Measurements from ENCODE around the gene FABP3. TPM values are rescaled to one million over a fixed set of nuclear protein-coding genes. Genes with fewer than 3 reads are reported as not detected.
"Not testable (repeated sequence)": the region's sequence is repeated elsewhere in the genome, so short reads cannot be mapped to it uniquely, and the experiment has no call there.

The FABP3 gene
- total and polyA plus RNA-seq, 2 of the 8 experiments (the other 6 are each of a cell fraction or from before 2014, with no cell fraction given), result 34.8 to 43.9 TPM

DNA sequence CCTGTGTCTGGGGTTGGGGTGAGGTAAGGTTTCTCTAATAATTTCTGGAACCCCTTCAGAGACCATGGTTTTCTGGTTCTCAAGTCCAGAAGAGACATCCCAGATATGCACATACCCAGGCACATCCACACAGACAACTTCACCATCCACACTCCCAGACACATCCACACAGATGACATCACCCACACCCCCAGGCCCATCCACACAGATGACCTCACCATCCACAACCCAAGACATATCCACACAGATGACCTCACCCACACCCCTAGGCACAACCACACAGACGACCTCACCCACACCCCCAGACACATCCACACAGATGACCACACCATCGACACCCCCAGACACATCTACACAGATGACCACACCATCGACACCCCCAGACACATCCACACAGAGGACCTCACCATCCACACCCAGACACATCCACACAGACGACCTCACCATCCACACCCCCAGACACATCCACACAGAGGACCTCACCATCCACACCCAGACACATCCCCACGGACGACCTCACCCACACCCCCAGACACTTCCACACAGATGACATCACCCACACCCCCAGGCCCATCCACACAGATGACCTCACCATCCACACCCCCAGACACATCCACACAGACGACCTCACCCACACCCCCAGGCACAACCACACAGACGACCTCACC is 13.8 kb upstream of the FABP3 start:
- not testable (repeated sequence) for H4K91ac ChIP-seq (replicated peaks; ENCODE audit: insufficient read length, low read length); H2BK20ac ChIP-seq (ENCODE audit: low read length); H3K9me3 ChIP-seq (ENCODE audit: insufficient read depth in 2 of 2, low read depth in 1 of 2, low read length in 1 of 2); H3K27ac ChIP-seq (ENCODE audit: low read depth, low read length); H3K4me1 ChIP-seq (replicated peaks in 1 of 4; ENCODE audit: control insufficient read depth in 3 of 4, insufficient read depth in 4 of 4, low read length in 3 of 4); H3K4ac ChIP-seq (replicated peaks; ENCODE audit: insufficient read length, low read depth, low read length); H3K23me2 ChIP-seq (ENCODE audit: low read depth, low read length); H3K18ac ChIP-seq (ENCODE audit: extremely low read depth, low read length); H3K27me3 ChIP-seq (replicated peaks in 1 of 4; ENCODE audit: control insufficient read depth in 3 of 4, extremely low read depth in 1 of 4, insufficient read depth in 3 of 4, low read length in 3 of 4); H3K4me3 ChIP-seq (ENCODE audit: extremely low read depth in 1 of 4, insufficient read depth in 2 of 4, low read depth in 3 of 4, low read length in 4 of 4); H3K79me2 ChIP-seq (ENCODE audit: control insufficient read depth in 1 of 2, insufficient read depth in 2 of 2, low read length in 2 of 2); H2BK15ac ChIP-seq (ENCODE audit: low read length); H3K9ac ChIP-seq (replicated peaks in 1 of 4; ENCODE audit: extremely low read depth in 1 of 4, low read depth in 3 of 4, low read length in 3 of 4); H4K20me1 ChIP-seq (replicated peaks in 1 of 2; ENCODE audit: control insufficient read depth in 1 of 2, insufficient read depth in 2 of 2, low read length in 2 of 2); H2BK120ac ChIP-seq (replicated peaks; ENCODE audit: low read depth, low read length); H3K36me3 ChIP-seq (ENCODE audit: control insufficient read depth in 2 of 4, insufficient read depth in 4 of 4, low read length in 3 of 4); H2BK5ac ChIP-seq (ENCODE audit: low read depth, low read length); H3K4me2 ChIP-seq (ENCODE audit: insufficient read depth in 1 of 2, low read depth in 2 of 2, low read length in 2 of 2); H4K8ac ChIP-seq (ENCODE audit: extremely low read depth, insufficient read depth, low read length); H3K23ac ChIP-seq (ENCODE audit: insufficient read length); H2AFZ ChIP-seq (ENCODE audit: low read length); FAIRE-seq; H3K56ac ChIP-seq (replicated peaks; ENCODE audit: insufficient read length, low read depth, low read length); DNase-seq (ENCODE audit: low read depth in 1 of 2, low spot score in 2 of 2); H2BK12ac ChIP-seq (ENCODE audit: low read depth, low read length); H4K5ac ChIP-seq (ENCODE audit: insufficient read length, low read depth, low read length); H2AK5ac ChIP-seq (ENCODE audit: low read depth, low read length); H3K79me1 ChIP-seq (ENCODE audit: low read depth, low read length); H3K14ac ChIP-seq (ENCODE audit: insufficient read length)
- CTCF ChIA-PET (ENCODE audit: partially characterized antibody), result interaction anchor here (1.1 kb wide), 1 partner anchor 10 kb away, joined by 3 read pairs; no protein-coding TSS in a partner anchor
- WGBS, 2 experiments (ENCODE audit: extremely low coverage in 1 of 2, insufficient coverage in 1 of 2, insufficient read length in 1 of 2, insufficient replicate concordance in 2 of 2, low coverage in 1 of 2, low lambda C conversion rate in 2 of 2, missing lambda C conversion rate in 1 of 2), result 84% methylated on average over 7 of the region's 8 CpGs; no CpG with 5 or more reads in 1 of the 2 experiments
- POLR2A ChIA-PET (ENCODE audit: partially characterized antibody), result interaction anchor here (0.9 kb wide), 1 partner anchor 8 kb away, joined by 3 read pairs; no protein-coding TSS in a partner anchor

Data from H1 (cell line).